Endometrial microvascular endothelial cells (primary cell): ENCODE results near the gene PHYHD1. TPM values are rescaled to one million over a fixed set of nuclear protein-coding genes. Genes with fewer than 3 reads are reported as not detected.

ENCODE experiments used
- in situ Hi-C: cut with HindIII; loops from 2 replicates; pipeline ENCODE4 v1.10.0; 2017; ENCODE audit warnings: low sequenced_read_pairs, low pct_unique_long_range_greater_than_20kb; ENCODE audit errors: inconsistent ontology term
- total RNA-seq: library from RNA; depleted of rRNA; stranded (reverse); fragments of >200 nt; gene quantifications from one replicate; pipeline ENCODE4 v1.2.3, GENCODE V29; 2015; ENCODE audit errors: inconsistent ontology term

Gene PHYHD1
- total RNA-seq, 1 donor from 2014 or later = 0.09 TPM

DNA sequence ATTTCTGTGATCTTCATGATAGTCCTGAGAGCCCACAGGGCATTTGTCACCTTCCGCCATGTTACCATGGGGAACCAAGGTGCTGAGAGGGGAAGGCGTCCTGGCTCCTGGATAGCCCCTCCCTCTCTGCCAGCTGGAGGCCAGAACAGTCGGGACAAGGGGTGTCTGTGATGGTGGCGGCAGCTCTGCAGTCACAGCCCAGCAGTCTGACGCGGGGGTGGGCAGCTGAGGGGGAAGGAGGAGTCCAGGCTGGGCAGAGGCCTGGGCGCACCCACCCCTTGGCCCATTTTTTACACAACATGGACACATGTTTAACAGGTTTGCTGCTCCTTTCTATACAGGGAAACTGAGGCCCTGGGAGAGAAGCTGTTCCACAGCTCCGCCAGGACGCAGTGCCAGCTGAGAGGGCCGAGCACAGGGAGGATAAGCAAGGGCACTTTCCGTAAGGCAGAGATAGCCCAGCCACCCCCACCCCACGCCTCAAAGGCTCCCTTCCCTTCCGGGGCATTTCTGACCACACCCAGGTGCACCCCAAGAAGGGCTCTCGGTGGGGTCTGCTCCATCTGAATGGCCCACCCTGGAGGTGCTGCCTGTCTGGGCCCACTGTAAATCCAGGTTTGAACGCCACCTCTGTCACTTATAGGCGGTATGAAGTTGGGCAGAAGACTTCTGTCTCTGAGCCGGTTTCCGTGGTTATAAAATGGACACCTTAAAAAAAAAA, 21.8 kb upstream of the PHYHD1 start:
- in situ Hi-C loops = no loop called here

DNA sequence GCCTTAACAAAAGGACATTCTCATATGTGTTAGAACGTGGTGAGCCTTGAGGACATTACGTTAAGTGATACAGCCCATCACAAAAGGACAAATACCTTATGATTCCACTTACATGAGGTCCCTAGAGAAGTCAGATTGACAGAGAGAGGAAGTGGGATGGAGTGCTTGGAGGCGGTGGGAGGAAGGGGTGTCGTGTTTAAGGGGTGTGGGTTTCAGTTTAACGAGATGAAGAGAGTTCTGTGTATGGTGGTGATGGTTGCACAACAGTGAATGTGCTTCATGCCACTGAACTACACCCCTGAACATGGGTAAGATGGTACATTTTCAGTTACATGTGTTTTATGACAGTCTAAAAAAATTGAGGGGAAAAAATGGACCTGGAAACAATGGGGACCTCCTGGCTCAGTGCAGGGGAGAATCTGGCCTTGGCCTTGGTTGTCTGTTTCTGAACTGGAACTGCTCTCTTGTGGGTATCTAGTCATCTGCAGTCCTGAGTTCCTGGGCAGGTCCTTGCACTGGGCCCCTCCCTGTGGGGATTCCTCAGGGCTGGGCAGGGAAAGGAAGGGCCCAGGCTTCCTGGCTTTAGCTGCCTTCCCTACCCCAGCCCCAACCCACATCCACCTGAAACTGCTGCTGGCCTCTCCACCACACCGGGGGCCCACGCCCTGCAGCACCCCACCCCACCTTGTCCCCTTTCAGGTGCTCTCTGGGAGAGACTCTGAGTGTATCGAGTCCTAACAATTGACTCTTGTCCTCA, 21.0 kb upstream of the PHYHD1 start:
- in situ Hi-C loops = no loop called here

DNA sequence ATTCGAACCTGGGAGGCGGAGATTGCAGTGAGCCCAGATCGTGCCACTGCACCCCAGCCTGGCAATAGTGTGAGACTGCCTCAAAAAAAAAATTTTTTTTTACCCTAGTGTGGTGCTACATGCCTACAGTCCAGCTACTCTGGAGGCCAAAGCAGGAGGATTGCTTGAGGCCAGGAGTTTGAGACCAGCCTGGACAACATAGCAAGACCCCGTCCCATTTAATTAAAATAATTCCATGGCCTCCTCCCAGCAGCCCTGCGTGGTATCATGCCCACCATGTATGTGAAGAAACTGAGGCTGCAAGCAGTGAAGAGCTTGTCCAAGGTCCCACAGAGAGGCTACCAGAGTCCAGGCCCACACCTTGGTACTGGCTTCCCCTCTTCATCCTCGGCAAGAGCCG, 19.4 kb upstream of the PHYHD1 start:
- in situ Hi-C loops = no loop called here

DNA sequence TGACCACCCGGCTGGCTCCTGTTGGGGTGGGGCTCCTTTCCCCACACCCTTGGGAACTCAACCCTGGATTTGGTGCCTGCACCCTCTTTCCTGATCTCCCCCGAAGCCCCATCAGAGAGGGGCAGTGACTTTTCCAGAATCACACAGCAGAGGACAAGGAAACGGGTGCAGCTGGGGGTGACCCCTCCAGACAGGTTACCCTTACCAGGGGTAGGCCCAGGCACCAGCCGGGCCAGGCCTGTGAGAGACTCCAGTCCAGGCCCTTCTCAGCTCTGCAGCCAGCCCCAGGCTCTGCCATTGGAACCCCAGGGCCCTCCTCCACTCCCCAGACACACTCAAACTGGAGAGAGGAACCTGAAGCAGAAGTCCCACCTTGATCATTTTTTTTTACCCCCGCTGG, 19.0 kb upstream of the PHYHD1 start:
- in situ Hi-C loops = no loop called here

DNA sequence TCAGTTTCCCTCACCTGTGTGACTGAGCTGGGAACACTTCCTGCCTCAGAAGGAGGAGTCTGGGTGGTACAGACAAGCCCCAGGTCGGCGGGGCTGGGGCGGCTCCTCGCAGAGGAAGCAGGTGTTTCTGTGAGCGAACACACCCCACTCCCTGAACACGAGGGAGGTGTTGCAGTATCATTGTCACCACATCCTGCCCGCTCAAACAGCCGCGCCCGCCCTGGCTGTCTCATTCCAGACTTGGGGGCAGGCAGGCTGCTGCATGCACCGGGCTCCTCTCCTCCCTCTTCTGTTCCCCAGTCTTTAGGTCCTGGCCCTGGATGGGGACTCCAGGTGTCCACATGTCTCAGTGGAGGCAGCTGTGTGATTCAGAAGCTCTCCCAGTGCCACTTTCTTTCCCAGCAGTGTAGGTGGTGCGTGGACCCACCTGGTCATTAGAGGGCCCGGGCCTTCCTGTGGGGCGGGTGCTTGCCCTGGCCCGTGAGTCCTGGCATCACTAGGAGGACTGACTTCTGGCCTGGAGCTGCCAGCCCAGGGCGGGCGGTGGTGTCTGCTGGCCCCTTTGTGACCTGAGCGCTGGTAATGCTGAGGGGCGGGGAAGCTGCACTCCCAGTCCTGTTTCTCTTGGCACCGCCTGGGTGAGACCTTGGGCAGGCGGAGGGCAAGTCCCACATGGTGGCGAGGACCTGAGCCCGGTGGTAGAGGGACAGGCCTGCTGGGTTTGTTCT, 18.3 kb upstream of the PHYHD1 start:
- in situ Hi-C loops = no loop called here

DNA sequence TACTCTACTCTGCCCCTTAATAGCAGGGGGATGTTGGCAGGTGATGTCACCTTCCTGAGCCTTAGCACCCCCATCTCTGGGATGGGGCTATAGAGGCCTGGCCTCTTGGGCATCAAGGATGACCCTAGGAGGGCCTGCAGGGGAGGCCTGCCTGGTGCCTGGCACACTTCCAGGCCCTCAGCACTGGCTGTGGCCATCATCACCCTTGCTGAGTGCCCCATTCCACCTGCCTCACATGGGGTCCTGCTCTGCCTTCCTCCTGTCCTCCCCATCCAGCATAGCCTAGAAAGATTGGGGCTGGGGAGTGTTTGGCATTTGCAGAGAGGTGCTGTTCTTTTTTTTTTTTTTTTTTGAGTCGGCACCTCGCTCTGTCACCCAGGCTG, 17.7 kb upstream of the PHYHD1 start:
- in situ Hi-C loops = no loop called here

DNA sequence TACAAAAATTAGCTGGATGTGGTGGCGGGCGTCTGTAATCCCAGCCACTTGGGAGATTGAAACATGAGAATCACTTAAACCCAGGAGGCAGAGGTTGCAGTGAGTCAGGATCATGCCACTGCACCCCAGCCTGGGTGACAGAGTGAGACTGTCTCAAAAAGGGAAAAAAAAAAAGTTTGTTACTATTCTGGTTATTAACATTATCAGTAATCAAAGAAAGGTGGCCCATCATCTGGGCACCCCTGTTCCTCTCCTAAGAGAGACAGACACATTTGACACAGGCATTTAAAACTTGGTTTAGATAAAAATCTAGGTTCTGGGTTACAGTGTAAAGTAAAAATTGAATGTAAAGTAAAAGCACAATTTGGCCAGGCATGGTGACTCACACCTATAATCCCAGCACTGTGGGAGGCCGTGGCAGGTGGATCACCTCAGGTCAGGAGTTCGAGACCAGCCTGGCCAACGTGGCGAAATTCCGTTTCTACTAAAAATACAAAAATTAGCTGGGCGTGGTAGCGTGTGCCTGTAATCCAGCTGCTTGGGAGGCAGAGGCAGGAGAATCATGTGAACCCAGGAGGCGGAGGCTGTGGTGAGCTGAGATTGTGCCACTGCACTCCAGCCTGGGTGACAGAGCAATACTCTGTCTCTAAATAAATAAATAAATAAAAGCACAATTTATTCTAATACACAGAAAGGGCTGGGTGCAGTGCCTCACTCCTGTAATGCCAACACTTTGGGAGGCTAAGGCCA, 16.7 kb upstream of the PHYHD1 start:
- in situ Hi-C loops = no loop called here

DNA sequence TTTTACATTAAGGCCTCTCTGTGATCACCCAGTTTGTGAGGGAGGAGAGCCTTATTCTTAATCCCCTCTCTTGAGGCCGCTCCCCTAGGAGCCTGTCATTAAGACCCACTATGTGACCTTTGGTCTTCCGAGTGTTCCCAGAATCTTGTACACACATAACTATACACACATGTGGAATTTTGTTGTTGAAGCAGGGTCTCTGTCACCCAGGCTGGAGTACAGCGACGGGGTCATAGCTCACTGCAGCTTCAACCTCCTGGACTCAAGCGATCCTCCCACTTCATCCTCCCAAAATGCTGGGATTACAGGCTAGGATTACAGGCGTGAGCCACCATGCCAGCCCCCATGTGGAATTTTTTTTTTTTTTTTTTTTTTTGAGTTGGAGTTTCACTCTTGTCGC, 14.8 kb upstream of the PHYHD1 start:
- in situ Hi-C loops = no loop called here

DNA sequence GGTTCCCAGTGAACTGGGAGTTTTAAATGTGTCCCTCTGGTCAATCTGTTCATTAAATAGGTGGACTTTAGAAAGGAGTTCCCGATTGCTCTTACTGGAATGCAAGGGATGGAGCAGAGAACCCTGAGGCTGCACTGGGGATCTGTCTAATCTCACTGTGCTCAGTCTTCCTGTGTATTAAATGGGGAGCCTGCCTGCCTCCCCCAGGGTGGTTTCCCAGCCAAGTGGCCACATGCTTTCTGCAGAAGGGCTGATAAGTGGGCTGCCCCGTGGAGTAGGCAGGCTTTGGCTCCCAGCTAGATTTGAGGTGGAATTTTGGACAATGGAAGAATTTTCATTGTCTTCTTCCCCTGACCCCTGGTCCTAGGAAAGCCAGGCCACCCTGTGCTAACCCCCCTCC, 14.0 kb upstream of the PHYHD1 start:
- in situ Hi-C loops = no loop called here

DNA sequence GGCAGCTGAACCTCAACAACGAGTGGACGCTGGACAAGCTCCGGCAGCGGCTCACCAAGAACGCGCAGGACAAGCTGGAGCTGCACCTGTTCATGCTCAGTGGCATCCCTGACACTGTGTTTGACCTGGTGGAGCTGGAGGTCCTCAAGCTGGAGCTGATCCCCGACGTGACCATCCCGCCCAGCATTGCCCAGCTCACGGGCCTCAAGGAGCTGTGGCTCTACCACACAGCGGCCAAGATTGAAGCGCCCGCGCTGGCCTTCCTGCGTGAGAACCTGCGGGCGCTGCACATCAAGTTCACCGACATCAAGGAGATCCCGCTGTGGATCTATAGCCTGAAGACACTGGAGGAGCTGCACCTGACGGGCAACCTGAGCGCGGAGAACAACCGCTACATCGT, 12.4 kb upstream of the PHYHD1 start:
- in situ Hi-C loops = no loop called here

DNA sequence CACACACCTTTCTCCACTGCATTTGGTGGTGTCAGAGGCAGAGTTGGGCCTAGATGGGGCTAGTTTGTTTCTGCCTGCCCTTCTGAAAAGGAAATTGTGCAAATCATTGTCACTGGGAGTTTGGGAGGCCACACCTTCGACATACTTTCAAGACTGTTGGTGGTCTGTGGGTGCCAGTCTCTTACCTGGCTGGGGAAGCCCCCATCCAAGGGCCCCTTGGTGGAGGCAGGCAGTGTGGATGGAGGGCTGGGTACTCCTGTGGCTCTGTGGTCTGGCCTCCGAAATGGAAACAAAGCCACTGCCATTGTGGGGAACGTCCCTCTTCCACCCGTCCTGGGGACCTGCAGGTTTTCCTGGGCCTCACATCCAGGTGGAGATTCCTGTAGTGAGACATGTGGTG, 10.9 kb upstream of the PHYHD1 start:
- in situ Hi-C loops = no loop called here

DNA sequence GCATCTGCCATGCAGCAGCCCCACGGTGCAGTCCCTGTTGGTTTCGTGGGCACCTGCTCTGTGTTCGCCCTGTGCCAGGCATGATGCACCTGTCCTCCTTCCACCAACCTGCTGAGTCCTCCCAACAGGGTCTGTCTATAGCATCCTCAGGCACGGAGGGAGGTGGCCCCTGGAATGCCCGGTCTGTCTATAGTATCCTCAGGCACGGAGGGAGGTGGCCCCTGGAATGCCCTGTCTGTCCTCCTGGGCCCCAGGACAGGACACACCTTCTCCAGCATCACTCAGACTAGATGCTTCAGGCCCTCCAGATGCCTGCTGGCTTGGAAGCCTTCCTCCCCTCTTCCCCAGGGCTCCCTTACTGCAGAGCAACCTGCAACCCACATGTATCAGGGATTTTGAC, 9.9 kb upstream of the PHYHD1 start:
- in situ Hi-C loops = no loop called here

DNA sequence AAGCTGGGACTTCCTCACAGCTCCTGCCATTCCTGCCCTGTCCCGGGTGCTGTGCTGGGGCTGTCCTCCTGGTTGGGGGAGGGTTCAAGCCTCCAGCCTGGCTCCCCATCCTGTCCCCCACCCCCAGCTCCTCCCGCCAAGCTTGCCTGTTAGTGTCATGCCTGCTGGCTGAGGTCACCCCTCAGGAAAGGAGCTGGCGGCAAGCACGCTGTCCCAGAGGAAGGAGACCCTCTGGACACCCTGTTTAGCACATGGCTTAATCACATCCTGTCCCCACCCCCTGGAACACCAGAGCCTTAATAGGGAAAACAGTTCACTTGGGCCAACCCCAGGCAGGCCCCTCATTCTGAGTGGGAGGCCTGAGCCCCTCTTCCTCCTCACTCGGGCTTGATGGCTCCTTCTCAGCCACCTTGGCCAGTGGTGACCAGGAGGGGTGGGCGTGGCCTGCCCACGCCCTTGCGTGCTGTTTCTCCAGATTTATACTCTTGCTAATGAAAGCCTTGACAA, 9.2 kb upstream of the PHYHD1 start:
- in situ Hi-C loops = no loop called here

DNA sequence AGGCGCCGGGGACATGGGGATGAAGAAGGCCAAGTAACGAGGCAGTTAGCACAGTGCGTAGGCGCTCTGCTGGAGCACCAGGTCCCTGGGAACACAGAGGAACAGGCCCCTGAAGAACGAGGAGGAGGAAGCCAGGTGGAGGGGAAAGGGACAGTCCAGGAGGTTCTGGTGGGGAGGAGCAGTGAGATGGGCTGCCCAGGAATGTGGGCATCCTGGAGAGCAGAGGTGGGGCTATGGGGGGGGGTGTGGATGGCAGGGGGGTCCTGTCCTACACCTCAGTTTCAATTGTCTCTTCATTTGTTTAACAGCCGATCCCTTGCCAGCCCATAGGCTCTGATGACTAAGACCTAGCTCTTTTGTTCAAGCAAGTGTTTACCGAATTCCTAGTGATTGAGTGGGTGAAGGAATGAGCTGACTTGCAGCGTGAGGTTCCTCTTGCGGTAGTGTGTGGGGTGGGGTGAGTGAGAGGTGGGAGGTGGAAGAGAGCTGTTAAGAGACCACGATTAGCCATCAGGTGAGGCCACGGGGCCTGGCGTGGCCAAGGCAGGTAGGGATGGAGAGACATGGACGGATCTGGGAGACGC, 8.4 kb upstream of the PHYHD1 start:
- in situ Hi-C loops = no loop called here

DNA sequence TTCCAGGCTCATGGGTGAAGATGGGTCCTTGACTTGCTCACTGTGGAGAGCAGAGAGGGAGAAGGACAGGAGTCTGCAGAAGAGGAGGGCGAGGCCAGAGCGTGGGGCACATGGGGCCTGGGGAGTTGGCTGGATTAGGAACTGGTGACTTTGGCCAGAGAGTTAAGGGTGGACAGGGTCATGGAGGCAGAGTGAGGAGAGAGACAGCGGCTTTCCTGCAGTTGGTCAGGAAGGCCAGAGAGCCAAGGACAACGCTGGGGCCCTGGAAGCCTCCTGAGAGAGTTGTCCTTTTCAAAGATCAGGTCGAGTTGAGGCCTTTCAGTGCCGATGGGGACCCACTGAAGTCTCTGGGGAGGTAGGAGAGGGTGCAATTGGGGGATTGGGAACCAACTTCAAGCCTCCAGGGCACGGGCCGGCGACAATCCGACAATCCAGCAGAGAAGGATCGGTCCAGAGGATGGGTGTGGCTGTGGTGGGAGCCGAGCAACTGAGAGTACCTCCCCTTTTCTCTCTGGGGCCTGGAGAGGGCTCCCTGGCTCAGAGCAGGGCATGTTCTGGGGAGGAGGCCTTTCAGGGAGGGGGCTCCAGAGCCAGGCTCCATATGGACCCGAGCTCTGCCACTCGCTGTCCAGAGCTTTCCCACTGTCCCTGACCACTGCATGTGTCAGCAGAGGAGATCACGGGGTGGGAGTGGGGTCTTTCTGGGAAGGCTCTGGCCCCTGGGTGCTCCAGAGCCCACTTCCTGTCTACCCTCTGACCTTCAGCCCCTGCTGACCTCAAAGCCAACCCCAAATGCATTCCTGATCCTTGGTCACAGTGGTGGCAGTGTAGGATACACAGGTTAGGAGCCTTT, 7.5 kb upstream of the PHYHD1 start:
- in situ Hi-C loops = no loop called here

DNA sequence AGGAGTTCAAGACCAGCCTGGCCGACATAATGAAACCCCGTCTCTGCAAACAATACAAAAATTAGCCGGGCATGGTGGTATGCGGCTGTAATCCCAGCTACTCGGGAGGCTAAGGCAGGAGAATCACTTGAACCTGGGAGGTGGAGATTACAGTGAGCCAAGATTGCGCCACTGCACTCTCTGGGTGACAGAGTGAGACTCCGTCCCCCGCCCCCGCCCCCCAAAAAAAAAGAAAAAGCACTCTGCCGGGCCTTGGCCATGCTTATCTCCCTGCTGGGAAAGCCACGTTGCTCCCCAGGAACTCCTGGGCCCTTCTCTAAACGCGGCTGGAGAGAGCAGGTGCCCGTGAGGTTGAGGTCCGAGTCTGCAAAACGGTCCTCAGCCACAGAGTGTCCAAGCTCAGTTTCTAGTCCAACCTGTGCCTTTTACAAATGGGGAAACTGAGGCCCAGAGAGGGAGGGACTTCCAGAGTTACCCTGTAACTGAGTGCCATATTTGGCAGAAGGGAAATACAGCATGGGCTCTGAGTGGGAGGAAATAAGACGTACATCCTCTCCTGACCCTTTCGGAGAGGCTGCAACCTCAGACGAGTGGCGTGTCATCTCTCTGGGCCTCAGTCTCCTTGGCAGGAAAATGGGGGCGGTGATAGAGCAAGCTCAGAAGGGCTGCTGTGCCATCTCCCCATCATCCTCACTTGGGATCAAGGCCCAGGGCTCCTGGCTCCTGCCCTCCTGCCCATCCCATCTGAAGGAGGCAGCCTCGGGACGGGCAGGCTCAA, 6.6 kb upstream of the PHYHD1 start:
- in situ Hi-C loops = no loop called here

DNA sequence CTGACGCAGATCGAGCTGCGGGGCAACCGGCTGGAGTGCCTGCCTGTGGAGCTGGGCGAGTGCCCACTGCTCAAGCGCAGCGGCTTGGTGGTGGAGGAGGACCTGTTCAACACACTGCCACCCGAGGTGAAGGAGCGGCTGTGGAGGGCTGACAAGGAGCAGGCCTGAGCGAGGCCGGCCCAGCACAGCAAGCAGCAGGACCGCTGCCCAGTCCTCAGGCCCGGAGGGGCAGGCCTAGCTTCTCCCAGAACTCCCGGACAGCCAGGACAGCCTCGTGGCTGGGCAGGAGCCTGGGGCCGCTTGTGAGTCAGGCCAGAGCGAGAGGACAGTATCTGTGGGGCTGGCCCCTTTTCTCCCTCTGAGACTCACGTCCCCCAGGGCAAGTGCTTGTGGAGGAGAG, 4.6 kb upstream of the PHYHD1 start:
- in situ Hi-C loops = no loop called here
